GM12873 (cell line): Measurements from ENCODE around the gene RAPH1.

Experiments used
- CTCF ChIP-seq: IDR thresholded peaks from 2 replicates; pipeline ENCODE4 v1.5.1; 2012; ENCODE audit warnings: low read depth, mild to moderate bottlenecking, moderate library complexity, low read length, control low read depth; ENCODE audit not compliant: insufficient read depth; ENCODE audit errors: missing control alignments

RAPH1 gene

GRCh38 chr2:203352604-203353255 lies 182.4 kb downstream of the RAPH1 start:
- TF ChIP-seq CTCF: no peak

GRCh38 chr2:203347375-203347774 lies 187.7 kb downstream of the RAPH1 start:
- TF ChIP-seq CTCF: no peak

GRCh38 chr2:203346612-203347011 lies 188.5 kb downstream of the RAPH1 start:
- no peak for TF ChIP-seq CTCF

- no peak for TF ChIP-seq CTCF
Observed at GRCh38 chr2:203344667-203345066, 190.4 kb downstream of the RAPH1 start.
